ENCODE results near the gene MMP13. TPM values are rescaled to one million over a fixed set of nuclear protein-coding genes. Genes with fewer than 3 reads are reported as not detected.
A peak's percentile ranks its signal among the peaks of the same experiment; 100 is the strongest.

Gene MMP13
- total RNA-seq, 1 experiment from 2014 or later = not detected

GRCh38 chr11:102981324-102981910, 25.9 kb upstream of the MMP13 start:
- H4K8ac ChIP-seq (replicated peaks; ENCODE audit: insufficient read length, low read depth, low read length) = no peak overlapping the region
- H3K4me1 Mint-ChIP-seq = peaks cover 9 to 10% of the 10 kb centered on the region in 2 experiments
- peak overlapping the region in 1 of 3 experiments; percentile 57; a peak in 2 of 7 replicates for H3K27ac Mint-ChIP-seq

More at GRCh38 chr11:102981324-102981910, 25.9 kb upstream of the MMP13 start:
- Histone ChIP-seq H3K27ac (ENCODE audit: insufficient read length, low read depth, low read length) (no peak overlapping the region), H3K9ac (ENCODE audit: extremely low read depth, insufficient read length, low read length) (no peak overlapping the region), H3K23ac (ENCODE audit: insufficient read length, low read depth, low read length) (no peak overlapping the region), H2BK5ac (ENCODE audit: insufficient read length, low read length) (no peak overlapping the region), H2BK120ac (ENCODE audit: low read depth, low read length, poor library complexity, severe bottlenecking) (no peak overlapping the region), H2BK12ac (ENCODE audit: insufficient read length, low read depth, low read length) (no peak overlapping the region), H4K20me1 (ENCODE audit: control insufficient read depth, insufficient read depth, insufficient read length) (no peaks in the 10 kb centered on the region), H3T11ph (ENCODE audit: low read length) (no peak overlapping the region), H3K14ac (ENCODE audit: insufficient read depth, low read length) (no peak overlapping the region), H3K18ac (ENCODE audit: insufficient read length, low read depth, low read length) (no peak overlapping the region), H3K23me2 (ENCODE audit: insufficient read length, low read depth, low read length, poor library complexity, severe bottlenecking) (no peaks in the 10 kb centered on the region), H4K5ac (ENCODE audit: insufficient read length, low read depth, low read length) (no peak overlapping the region), H2BK15ac (ENCODE audit: low read depth, low read length) (no peak overlapping the region), H3K4ac (ENCODE audit: low read depth, low read length) (no peak overlapping the region), H3K79me1 (ENCODE audit: insufficient read depth, low read depth, low read length, poor library complexity, severe bottlenecking) (no peaks in the 10 kb centered on the region), H3K79me2 (ENCODE audit: insufficient read depth, low read length) (no peaks in the 10 kb centered on the region), H4K91ac (ENCODE audit: insufficient read length, low read depth, low read length) (no peak overlapping the region), H3K9me3 (ENCODE audit: control insufficient read depth, low read depth, low read length) (no peaks in the 10 kb centered on the region), H2AFZ (ENCODE audit: low read length) (no peak overlapping the region), H2BK20ac (ENCODE audit: low read depth, low read length, poor library complexity, severe bottlenecking) (no peak overlapping the region), H3K4me1 (ENCODE audit: insufficient read depth, low read length) (no peaks in the 10 kb centered on the region), H2AK5ac (ENCODE audit: insufficient read length, low read length) (no peak overlapping the region), H3K56ac (ENCODE audit: insufficient read length, low read depth, low read length) (no peak overlapping the region), H3K27me3 (ENCODE audit: insufficient read depth, low read length) (no peaks in the 10 kb centered on the region), H3K4me2 (ENCODE audit: insufficient read depth, insufficient read length, low read length) (no peak overlapping the region)
- TF ChIP-seq, protein P1, sequence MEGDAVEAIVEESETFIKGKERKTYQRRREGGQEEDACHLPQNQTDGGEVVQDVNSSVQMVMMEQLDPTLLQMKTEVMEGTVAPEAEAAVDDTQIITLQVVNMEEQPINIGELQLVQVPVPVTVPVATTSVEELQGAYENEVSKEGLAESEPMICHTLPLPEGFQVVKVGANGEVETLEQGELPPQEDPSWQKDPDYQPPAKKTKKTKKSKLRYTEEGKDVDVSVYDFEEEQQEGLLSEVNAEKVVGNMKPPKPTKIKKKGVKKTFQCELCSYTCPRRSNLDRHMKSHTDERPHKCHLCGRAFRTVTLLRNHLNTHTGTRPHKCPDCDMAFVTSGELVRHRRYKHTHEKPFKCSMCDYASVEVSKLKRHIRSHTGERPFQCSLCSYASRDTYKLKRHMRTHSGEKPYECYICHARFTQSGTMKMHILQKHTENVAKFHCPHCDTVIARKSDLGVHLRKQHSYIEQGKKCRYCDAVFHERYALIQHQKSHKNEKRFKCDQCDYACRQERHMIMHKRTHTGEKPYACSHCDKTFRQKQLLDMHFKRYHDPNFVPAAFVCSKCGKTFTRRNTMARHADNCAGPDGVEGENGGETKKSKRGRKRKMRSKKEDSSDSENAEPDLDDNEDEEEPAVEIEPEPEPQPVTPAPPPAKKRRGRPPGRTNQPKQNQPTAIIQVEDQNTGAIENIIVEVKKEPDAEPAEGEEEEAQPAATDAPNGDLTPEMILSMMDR (conservative IDR thresholded peaks at IDR 0.05) = no peak
- H3K4me3 Mint-ChIP-seq = no peak overlapping the region
- no peaks in the 10 kb centered on the region for H3K9me3 Mint-ChIP-seq
- no peak for DNase-seq
- peaks cover 0 to 5% (median 0%) of the 10 kb centered on the region in 3 experiments; a peak in 1 of 7 replicates for H3K36me3 Mint-ChIP-seq (ENCODE audit: insufficient read depth in 1 of 3, low read depth in 3 of 3)
- H3K27me3 Mint-ChIP-seq (ENCODE audit: low read depth) = no peaks in the 10 kb centered on the region; the same call in 1 of the 2 replicates

Measured in H9 (cell line).